HuH-7.5 (cell line): ENCODE measurements around the gene MDFI.

Experiments used
- DNase-seq: peaks from one replicate; pipeline ENCODE4 v3.0.0; 2011; ENCODE audit warnings: low spot score

MDFI gene

GRCh38 chr6:41672816-41673703 lies 34.8 kb downstream of the MDFI start:
- DNase-seq = no peak

GRCh38 chr6:41673704-41674000 lies 35.4 kb downstream of the MDFI start:
- DNase-seq = no peak

DNA sequence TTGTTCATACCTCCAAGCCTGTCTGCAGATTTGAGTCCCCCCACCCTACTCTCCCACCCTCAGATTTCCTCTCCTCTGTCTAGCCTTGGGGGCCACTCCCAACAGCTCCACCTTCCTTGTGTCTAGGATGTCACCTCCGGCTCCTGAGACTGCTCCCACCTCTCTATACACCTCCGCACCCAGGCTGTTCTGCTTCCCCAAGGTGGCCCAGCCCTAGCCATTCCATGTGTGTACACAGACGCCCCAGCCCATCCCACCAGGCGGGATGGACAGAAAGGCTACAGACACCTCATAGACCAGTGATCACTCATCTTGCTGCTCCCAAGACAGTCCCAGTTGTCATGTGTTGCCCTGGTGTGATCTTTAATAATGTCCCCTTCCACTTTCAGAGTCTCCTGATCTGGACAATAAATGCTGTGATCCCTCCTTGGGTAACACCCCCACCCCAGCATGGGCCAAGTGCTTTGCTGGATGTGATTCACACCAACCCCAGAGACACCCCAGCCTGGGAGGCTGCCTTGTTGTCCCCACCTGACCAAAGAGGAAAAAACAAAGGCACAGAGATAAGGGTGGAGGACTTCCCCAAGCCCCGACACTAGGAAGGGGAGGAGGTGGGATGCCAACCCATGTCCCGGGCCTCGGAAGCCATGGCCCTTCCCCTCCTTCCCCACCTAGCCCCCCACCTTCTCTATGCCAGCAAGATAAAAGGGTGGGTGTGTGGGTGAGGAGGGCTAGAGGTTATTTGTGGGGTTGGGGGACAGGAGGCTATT lies 36.1 kb downstream of the MDFI start:
- no peak for DNase-seq

- no peak for DNase-seq
Observed at GRCh38 chr6:41675176-41675775, 37.0 kb downstream of the MDFI start.

DNA sequence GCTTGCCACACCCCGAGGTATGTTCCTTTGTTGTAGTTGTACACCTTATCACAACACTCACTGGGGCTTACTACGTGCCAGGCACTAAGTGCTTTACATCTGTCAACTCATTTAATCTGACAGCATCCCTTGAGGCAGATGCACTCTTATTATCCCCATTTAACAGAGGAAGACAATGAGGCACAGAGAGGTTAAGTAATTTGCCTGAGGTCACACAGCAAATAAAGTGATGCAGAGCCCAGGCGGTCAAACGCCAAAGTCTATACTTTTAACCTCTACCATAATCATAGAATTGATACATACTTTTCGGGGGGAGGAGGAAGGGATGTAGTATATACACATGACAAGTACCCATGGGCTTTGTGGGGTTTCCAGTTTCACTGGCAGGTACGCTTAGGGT lies 37.7 kb downstream of the MDFI start:
- DNase-seq = no peak

DNA sequence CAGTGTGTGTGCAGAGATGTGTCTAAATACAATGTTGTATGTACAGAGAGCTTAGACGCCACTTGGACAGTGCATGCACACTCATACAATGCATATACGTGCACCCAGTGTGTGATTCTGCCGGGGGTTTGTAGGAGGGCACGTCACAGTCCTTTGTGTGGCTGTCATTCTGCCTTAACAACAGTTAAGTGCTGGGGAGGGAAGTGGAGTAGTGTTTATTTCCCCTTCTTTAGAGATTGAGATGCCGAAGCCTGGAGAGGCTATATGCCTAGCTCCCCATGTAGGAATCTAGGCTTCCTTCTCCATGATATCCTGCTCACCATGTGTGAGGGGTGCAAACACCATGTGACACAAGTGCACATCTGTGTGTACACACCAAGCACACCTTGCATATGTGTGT lies 38.2 kb downstream of the MDFI start:
- no peak for DNase-seq

DNA sequence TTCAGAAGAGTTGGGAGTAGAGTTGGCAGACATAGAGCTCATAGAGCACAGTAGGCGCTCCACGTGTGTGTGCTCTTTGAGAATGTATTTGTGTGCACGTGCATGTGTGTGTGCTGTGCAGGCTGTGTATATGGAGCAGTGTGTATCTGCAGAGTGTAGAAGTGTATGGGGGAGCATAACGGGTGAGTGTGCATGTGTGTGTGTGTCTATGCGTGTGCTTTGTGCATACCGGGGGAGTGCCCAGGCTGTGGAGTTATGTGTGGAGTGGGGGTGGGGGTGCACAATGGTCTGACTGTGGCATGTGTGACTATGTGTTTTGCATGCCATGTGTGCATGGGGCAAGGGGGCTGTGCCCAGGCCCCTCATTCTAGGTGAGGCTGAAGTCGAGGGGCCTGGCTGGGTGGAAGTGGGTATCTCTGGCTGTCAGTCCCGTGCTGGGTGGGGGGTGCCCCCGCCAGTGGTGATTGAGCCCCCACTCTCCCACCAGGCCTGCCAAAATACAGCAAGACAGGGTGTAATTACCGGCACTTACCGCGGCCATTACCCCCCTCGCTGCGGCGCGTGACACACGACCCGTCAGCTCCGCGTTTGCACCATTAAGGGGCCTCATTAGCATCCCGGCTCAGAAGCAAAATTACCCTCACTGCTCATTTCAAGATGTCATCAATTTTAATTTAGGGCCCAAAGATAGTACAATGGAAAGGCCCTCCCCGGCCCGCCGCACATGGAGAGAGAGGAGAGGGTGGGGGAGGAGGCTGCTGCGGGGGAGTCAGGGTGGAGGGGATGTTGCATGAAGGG lies 39.1 kb downstream of the MDFI start:
- DNase-seq = no peak

DNA sequence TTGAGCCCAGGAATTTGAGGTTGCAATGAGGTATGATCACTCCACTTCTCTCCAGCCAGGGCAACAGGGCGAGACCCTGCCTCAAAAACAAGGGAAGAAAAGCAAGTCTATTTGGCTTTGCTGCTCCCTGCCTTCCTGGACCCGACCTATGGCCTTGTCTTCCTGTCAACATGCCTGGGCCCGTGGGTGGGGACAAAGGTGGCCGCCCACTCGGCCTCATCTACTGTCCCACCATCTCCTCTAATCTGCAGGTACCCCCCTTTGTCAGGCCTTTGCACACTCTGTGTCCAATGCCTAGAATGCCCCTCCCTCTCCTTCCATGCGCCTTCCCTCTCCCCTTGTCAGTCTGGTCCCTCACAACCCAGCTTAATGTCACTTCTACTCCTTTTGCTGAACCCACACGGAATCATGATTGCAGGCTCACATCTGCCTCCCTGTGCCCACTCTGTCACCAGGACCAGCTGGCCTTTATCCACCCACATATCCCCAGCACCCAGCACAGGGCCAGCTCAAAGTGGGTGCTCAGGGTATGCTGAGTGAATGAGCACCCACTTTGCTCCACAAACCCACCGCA lies 40.3 kb downstream of the MDFI start:
- no peak for DNase-seq

GRCh38 chr6:41679696-41680095 lies 41.4 kb downstream of the MDFI start:
- no peak for DNase-seq

DNA sequence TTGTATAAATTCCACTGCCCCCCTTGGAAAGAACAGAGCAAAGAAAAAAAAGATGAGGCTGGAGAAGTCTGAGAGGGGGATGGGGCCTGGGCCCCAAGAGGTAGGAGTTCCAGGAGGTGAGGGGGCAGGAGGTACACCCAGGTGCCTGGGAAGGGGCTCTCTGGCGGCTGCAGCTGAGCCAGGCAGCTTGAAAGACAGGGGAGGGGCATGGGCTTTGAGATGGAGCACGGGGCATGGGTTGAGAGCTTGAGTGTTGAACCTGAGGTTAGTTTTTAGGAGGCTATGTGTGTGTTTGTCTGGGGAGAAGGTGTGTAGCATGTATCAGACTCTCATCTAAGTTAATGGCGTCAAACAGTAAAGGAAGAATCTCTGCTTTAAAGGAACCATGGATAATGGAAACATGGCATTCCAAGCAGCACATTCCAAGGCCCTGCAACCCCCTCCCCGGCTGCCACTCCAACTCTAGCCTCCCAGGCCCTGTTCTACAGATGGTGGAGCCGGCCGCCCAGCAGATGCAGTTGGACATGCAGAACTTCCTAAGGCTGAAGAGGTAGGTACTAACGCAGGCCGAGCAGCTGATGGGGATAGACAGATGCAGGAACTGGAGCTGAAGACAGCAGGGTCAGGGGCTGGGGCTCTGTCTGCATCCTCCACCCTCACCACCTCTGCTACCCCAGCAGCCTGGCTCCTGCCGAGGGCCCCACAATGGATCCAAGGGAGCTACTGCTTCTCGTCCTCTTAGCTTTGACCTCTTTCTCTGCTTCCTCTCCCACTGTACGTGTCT lies 42.1 kb downstream of the MDFI start:
- no peak for DNase-seq

DNA sequence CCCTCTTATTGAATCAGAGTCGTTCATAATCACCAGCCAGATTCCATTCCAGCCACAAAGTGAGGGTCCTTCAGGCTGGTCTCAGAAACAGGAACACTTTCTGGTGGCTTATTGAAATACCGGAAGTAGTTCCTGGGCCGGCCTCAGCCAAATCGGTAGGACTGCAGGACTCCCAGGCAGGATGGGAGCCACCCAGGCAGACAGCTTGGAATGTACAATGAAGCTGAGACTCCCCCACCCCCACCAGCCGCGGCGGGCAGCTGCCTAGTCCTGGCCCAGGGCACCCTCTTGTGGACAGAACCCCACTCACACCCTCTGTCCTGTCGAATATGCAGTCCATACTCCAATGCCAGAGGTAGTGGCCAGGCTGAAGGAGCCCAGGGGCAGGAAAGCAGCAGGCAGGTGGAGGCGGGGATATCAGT lies 43.8 kb downstream of the MDFI start:
- DNase-seq = peak; percentile 94

- DNase-seq = no peak
Observed at GRCh38 chr6:41682497-41683272, 44.4 kb downstream of the MDFI start.

- DNase-seq = no peak
Observed at GRCh38 chr6:41683273-41683522, 44.9 kb downstream of the MDFI start.

- peak; percentile 85 for DNase-seq
Observed at GRCh38 chr6:41683523-41684310, 45.4 kb downstream of the MDFI start.

DNA sequence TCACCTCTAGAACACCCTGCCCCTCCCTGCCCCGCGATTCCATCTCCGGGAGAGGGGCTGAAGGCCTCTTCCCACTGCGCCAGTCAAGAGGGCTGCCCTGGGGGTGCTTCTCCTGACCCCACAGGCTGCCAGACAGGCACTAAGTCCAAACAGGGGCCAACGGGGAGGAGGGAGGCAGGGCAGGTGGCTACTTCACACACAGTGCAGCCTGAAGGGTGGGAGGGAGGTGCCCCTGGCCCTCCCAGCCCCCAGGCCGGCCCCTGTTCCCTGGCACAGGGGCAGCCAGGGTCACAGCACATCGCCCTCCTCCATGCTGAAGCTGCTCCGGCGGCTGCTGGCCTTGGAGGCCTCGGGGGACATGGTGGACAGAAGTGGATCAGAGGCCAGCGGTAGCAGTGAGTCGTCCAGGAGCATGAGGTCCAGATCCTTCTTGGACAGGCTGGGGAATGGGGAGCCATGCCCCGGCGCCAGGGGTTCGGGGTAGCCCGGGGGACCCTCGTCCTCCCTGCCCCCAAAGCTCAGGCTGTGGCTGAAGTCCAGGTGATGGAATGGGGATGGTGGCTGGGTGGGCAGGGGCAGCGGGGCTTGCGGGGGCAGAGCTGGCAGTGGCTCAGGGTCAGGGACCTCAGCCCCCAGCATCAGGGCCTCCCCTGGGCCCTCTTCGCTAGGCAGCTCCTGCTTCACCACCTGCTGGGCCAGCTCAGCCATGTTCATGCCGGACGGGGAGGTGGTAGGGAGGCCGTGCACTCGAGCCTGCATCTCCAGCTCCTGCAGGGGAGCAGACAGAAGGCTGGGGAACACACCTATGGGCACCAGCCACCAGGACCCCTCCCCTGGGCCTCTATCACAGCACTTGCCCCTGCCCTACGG lies 46.3 kb downstream of the MDFI start:
- DNase-seq = no peak

DNA sequence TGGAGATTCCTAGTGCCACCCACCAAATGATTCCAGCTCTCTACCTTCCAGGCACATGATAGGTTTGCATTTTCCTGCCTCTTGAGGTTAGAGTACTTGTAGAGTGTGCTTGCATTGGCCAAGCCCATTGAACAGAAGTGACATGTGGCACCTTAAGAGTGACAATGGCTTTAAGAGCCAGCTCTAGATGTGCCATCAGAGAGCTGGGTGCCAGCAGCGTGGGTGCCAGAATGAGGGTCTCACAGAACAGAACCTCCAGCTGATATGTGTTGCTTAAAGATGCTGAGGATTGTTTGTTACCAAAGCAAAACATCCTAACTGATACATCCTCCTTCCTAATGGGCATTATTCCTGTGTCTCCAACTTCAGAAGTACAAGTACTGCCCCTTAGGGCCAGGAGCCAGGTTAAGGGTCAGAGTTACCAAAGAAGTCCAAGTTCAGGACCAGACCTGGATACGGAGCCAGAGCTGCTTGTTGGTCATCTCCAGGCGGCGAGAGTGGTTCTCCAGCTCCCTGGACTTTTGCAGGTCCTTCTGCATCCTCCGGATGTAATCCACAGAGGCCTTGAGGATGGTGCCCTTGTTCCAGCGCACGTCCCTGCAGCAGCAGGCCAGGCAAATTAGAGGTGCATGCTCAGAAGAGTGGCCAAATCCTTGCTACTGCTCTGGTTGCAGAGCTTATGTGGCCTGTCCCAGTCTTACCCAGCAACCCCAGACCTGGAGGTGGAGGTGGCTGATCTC lies 47.5 kb downstream of the MDFI start:
- DNase-seq = no peak

DNA sequence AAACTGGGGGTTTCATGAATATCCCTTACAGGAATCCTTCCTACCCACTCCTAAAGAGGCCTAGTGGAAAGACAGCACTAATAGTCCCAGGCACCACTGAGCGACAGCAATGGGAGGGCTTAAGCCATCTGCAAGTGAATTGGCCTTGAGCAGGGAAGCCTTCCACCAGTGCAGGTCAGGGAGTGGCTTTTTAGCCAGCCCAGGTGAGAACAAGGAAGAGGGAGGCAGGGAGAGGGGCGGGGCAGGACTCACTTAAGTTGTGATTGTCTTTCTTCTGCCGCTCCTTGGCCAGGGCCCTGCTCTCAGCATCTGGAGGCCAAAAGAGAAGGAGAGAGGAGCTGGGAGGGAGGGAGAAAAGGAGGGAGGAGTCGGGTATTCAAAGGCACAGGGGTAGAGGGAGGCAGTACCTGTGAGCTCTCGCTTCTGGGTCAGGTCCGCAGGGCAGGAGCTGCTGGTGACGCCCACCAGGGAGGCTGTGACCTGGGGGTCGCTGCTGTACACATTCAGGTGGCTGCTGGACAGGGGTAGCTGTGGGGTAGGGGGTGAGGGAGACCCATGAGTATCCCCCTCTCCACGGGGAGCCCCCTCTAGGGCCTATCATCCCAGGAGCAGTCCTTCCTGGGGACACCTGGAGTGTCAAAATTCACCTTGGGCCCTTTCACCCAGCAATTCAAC lies 49.4 kb downstream of the MDFI start:
- DNase-seq = no peak
